ENCODE data around the gene WWP2.
"Not testable (repeated sequence)": the region's sequence is repeated elsewhere in the genome, so short reads cannot be mapped to it uniquely, and the experiment has no call there.

WWP2 gene

GRCh38 chr16:69747115-69747514 lies 15.0 kb upstream of the WWP2 start:
- DNase-seq = no peak

GRCh38 chr16:69748694-69749345 lies 13.3 kb upstream of the WWP2 start:
- DNase-seq = no peak

DNA sequence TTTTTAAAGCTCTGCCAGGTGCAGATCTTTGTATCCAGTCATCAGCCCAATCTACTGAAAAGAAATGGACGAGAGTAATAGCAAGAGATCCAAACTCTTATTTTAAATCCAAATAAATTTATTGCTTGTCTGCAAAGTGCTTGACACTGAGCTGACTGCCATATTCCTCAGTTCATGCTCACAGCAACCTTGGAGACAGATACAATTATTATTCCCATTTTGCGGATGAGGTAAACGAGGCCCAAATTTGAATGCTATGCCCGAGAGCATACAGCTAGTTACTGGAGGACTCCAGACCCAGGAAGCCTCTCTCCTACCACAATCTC lies 8.0 kb upstream of the WWP2 start:
- DNase-seq = no peak

DNA sequence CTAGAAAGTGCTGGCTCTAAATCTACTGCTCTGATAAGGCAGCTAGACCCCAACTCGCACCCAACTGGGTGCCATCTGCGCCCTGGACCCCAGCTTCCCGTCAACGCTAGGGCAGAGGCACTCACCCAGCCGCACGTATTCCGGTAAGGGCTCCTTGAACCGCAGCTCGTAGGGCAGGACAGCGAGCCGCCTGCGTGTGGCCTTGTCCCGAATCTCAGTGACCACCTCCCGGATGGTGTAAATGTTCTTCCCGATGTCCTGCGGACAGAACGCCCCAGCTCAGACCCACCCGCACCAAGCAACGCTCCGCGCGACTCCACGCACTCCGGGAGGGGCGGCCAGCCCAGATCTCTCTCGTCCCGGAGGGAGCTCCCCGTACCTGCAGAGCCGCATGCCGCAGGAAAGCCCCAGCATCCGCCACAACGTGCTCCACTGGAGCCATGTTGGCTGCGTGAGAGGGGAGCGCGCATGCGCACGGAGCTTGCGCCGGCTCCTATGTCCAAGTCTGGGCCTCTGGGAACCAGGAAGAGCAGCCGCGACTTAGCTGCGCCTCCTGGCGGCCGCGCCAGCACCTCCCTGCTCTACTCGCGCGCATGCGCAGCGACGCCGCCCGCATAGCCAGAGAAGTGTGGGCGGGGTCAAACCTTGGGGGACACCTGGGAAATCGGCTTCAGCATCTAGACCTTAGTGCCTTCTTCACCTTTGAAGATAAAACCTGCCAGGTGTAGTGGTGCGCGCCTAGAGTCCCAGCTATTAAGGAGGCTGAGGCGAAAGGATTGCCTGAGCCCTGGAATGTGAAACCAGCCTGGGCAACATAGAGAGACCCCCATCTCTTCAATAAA lies 7.4 kb upstream of the WWP2 start, which contains the start of gene NOB1:
TSS of gene NOB1 (minus strand) at position 458 of the 842 bp plus-strand sequence. CDS start at position 442, 16 bp downstream.
- DNase-seq = peak; percentile 97

- no peak for DNase-seq
These were observed 5.4 kb upstream of the WWP2 start for GRCh38 chr16:69756705-69757104.

- DNase-seq = not testable (repeated sequence)
These were observed 4.8 kb upstream of the WWP2 start for GRCh38 chr16:69757375-69757774.

GRCh38 chr16:69762814-69763598 lies 874 bp downstream of the WWP2 start:
- peak; percentile 56 for DNase-seq

GRCh38 chr16:69763599-69763942 lies 1.4 kb downstream of the WWP2 start:
- peak; percentile 29 for DNase-seq

DNA sequence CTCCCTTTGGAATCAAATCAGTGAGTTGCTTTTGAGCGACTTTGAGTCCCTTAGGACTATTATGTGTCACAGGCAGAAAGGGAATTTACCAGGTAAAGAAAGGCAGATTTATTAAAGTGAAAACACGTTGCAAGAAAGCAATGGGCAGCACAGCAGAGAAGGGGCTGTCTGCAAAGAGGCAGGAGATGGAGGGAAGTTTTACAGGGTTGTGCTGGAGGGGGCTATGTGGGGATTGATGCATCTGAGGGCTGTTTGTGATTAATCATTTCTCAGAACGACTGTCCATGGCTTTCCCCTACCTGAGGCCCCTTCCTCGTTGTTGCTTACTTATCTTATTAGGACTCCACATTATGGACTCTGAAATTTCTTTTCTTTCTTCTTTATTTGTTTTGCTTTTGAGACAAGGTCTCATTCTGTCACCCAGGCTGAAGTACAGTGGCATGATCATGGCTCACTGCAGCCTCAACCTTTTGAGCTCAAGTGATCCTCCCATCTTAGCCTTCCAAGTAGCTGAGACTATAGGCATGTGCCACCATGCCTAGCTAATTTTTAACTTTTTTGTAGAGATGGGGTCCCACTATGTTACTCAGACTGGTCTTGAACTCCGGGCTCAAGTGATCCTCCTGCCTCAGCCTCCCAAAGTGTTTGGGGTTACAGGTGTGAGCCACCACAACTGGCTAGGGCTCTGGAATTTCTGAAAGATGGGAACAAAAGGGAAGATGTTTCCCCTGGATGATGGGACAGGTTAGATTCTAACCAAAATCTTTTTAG lies 5.5 kb downstream of the WWP2 start:
- DNase-seq = no peak

DNA sequence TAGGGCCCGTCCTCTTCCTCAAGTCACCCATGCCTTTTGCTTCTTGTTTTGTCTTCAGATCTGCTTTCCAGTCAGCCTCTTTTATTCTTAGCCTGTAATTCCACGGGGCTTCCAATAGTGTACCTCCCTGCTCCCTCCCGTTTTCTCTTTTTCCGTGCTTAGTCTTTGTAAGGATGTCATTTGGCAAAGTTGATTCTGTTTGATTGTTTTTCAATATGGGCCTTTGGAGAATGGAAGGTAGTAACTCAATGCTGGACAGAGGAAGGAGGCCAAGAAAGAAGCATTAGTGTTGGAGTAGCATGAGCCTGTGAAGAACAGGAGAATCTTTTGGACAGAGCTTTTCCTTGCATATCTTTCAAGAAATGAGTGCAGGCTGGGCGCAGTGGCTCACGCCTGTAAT lies 6.5 kb downstream of the WWP2 start:
- DNase-seq = no peak

DNA sequence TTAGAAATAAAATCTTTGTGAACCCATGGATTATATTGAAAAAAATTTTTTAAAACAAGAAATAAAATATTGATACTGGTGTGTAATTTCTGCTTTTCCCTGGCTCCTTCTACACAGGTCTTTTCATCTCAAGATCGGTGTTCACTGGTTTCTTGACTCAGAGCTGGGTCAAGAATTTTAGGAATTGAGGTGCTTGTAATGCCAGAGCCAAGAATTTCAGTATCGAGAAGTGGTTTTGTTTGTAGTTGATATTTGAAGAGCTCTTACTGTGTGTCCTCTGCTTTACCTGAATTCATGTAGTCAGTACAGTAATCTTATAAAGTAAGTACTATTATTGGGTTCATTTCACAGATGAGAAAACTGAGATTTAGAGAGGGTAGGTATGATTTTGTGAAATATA lies 7.3 kb downstream of the WWP2 start:
- DNase-seq = no peak

- no peak for DNase-seq
These were observed 9.5 kb downstream of the WWP2 start for GRCh38 chr16:69771651-69771967.

GRCh38 chr16:69773260-69773947 lies 11.3 kb downstream of the WWP2 start:
- DNase-seq = no peak

- no peak for DNase-seq
These were observed 13.4 kb downstream of the WWP2 start for GRCh38 chr16:69775563-69775962.

GRCh38 chr16:69779724-69780123 lies 17.6 kb downstream of the WWP2 start:
- DNase-seq = no peak

DNA sequence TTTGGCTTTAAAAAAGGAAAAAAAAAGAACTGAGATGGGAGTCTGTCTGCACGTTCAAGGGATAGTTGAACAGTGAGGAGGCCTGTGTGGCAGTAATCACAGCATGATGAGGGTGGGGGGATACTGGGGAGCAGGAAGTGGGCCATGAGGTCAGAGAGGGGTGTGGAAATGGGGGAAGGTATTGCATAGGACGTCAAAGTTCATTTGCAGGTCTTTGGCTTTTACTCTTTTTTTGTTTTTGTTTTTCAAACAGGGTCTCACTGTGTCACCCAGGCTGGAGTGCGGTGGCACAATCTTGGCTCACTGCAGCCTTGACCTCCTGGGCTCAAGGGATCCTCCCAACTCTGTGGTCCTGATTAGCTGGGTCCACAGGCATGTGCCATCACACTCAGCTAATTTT lies 19.0 kb downstream of the WWP2 start:
- no peak for DNase-seq

GRCh38 chr16:69784586-69784985 lies 22.5 kb downstream of the WWP2 start:
- no peak for DNase-seq

DNA sequence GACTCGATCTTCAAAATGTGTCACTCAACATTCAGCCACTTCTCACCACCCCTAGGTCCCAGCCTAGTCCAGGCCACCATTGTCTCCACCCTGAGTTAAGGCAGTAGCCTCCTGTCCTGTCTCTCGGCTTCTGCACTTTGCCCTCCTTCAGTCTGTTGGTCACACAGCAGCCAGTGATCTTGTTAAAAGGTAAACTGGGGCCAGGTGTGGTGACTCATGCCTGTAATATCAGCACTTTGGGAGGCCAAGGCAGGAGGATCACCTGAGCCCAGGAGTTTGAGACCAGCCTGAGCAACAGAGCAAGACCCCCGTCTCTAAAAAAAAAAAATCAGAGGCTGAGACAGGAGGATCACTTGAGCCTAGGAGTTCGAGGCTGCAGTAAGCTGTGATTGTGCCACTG lies 25.8 kb downstream of the WWP2 start:
- no peak for DNase-seq

DNA sequence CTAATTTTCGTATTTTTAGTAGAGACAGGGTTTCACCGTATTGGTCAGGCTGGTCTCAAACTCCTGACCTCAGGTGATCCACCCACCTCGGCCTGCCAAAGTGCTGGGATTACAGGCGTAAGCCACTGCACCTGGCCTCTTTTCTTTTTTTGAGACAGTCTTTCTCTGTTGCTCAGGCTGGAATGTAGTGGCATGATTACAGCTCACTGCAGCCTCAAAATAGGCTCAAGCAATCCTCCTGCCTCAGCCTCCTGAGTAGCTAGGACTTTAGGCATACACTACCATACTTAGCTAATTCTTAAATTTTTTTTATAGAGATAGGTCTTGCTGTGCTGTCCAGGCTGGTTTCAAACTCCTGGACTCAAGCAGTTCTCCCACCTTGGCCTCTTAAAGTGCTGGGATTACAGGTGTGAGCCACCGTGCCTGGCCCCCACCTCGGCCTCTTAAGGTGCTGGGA lies 29.3 kb downstream of the WWP2 start:
- DNase-seq = not testable (repeated sequence)

- DNase-seq = no peak
These were observed 31.4 kb downstream of the WWP2 start for GRCh38 chr16:69793526-69793925.

- no peak for DNase-seq
These were observed 32.4 kb downstream of the WWP2 start for GRCh38 chr16:69794486-69794885.
